Renal cortex interstitium (tissue), 11 donors: ENCODE data around the gene OR2A42. TPM values are rescaled to one million over a fixed set of nuclear protein-coding genes. Genes with fewer than 3 reads are reported as not detected.
"Not testable (repeated sequence)": the region's sequence is repeated elsewhere in the genome, so short reads cannot be mapped to it uniquely, and the experiment has no call there.

Source experiments
- DNase-seq, 11 donors: peaks; one replicate each; pipeline ENCODE4 v3.0.0-alpha.2; 2013; ENCODE audit warnings: low read depth in 9 of 11, low spot score in 4 of 11; ENCODE audit errors: extremely low read depth in 1 of 11
- polyA plus RNA-seq, 3 donors: library from polyadenylated mRNA; unstranded; fragments of 120-200 nt; gene quantifications; one replicate each; pipeline ENCODE4 v1.2.1, GENCODE V29; 2013; ENCODE audit not compliant: insufficient read length in 3 of 3

The OR2A42 gene
- polyA plus RNA-seq, 3 donors: 0.98 to 2.7 (median 1.2) TPM

GRCh38 chr7:144233039-144233438, 6.4 kb downstream of the OR2A42 start:
- DNase-seq: not testable (repeated sequence)

DNA sequence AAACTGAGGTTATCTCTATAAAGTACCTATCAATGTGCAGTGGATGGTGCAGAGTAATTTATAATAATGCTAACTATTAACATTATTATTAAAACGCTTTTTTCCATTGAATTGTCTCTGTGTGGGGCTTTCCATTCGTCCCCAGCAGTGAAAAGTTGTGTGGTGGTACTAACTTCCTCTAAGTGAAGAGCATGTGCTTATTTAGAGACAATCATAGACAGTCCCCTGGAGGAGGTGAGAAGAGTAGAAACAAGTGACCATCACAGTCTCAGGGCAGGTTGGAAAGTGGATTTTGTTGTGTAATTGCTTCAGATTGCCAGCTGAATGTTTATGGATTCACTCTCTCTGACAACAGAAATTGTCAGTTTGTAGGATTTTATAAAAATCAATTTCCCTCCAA, 8.4 kb downstream of the OR2A42 start:
- DNase-seq: not testable (repeated sequence)

DNA sequence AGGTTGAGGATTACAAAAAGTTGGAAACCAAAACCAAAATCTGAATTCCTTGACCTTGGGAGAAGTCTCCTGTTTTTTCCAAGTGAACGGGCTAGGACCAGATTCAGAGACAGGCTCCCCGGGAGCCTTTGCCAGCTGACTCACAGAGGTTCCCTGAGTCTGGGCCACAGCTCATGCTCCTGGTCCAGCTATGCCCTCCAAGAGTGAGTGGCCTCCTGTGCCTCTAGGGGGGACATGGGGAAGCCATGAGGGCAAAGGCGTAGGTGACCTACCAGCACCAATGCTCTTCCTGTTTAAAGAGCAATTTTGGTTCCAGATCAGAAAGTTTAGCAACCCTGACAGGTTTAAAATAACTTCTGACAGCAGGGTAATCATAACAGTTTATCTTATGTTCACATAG, 10.6 kb downstream of the OR2A42 start:
- not testable (repeated sequence) for DNase-seq

GRCh38 chr7:144226866-144227265, 12.5 kb downstream of the OR2A42 start:
- not testable (repeated sequence) for DNase-seq

DNA sequence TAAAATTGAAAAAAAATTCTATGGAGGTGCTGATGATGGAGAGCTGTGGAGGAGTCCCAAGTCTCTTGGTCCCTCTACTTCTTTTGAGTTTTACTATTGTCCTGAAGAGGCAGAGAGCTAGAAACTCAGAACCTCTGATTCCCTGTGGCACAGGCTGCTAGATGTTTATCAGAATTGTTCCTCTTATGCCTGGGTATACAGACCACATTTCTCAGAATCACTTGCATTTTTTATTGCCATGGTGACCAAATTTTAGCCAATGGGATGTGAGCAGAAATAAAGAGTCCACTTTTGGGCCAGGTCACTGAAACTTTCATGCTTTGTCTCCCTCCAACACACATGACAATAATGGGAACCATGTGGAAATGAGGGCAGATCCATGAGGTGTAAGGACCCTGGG, 15.7 kb downstream of the OR2A42 start:
- not testable (repeated sequence) for DNase-seq

DNA sequence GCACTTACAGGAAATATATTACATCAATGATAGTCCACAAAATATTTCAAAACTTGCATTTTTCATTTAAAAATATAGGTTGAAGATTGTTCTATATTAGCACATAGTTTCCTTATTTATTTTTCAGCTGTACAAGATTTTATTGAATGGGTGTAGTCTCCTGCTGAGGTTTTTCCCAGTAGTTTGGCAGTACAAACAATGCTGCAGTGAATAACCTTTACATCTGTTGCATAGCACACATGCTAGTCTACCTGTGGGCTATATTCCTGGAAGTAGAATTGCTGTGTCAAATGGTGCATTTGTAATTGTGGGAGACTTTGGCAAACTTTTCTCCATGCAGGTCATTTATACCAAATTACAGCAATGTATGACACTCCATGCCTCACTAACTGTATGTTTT, 18.9 kb downstream of the OR2A42 start:
- not testable (repeated sequence) for DNase-seq

GRCh38 chr7:144219149-144219548, 20.3 kb downstream of the OR2A42 start:
- DNase-seq: not testable (repeated sequence)

DNA sequence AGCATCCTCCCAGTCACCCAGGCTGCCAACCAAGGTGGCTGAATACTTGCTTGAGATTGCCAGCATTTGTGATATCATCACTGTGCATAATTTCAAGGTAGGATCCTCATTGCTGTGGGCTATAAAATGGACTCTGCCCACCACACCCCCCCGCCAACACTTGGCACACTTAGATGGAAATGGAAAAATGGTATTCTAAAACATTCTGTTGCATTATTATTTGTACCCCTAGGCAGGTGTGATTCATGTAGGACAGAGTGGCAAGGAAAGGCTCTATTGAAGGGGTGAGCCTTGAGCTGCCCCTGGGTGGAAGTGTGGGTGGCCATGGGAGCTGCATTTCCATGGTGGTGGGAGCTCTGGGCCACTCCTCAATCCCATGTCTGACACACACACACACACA, 20.8 kb downstream of the OR2A42 start:
- not testable (repeated sequence) for DNase-seq

GRCh38 chr7:144217200-144217599, 22.2 kb downstream of the OR2A42 start:
- DNase-seq: not testable (repeated sequence)

- DNase-seq: not testable (repeated sequence)
Observed at GRCh38 chr7:144205306-144205705, 34.1 kb downstream of the OR2A42 start.

GRCh38 chr7:144203086-144203485, 36.3 kb downstream of the OR2A42 start:
- not testable (repeated sequence) for DNase-seq

DNA sequence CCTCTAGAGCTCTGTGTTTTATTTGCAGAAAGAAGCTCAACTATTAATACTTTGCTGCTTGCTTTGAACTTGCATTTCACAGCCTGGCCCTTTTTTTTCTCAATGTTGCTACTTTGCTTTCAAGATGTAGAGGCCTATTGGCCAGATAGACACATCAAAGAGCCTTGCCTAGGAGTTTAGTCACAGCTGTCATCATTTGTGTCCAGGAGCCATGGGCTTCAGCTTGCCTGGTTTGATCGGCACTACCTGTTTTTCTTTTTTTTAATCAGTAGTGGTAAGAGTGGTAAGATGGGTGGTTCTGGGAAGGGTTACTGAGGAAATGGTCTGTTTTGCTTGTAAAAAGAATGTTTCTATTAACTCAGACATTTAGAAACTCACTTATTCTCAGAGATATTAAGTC, 37.4 kb downstream of the OR2A42 start:
- DNase-seq: not testable (repeated sequence)

DNA sequence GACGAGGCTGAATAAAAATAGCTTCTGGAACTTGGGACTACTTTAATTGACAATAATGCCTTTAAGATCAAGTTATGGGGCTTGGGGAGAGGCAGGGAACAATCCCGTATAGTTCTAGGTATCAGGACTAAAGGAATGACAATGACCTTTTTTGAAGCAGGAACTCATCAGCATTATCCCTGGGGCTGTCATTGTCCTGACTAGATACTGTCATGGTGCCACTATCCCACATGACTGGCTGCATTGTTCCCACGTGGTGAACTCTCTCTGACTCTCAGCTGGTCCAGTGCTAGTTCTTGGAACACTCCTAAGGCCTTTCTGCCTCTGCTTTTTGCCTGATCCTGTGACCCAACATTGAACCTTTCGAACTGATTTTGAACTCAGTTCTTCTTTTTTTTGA, 40.5 kb downstream of the OR2A42 start:
- not testable (repeated sequence) for DNase-seq

DNA sequence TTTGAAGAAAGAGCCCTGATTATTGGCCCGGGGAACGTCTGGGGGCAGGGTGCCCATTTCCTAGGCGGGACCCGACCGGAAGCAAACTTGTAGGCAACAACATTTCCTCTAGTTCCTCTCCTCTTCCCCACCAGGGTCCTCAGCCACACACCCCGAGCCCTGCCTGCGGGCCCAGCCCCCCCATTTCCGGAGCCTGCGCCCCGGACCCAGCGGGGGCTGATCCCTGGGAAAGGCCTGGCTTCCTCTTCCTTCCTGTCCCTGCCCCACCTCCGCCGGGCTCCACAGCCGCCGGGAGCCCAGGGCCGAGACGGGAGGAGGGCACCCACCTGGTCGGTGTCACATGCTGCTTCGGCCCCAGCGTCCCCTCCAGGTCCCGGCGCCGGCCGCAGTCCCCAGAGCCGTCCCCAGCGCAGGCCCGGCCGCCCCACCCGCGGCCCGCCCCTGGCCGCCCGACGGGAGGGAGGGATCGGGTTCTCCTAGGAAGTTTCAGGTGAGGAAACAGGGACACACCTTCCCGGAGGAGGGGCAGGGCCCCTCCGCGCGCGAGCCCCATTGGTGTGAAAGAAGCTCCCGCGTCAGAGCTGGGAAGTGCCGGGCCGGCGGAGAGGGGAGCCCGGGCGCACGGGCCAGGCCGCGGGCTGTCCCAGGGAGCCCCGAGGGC, 44.1 kb downstream of the OR2A42 start, which contains the start of gene ARHGEF35:
TSS of gene ARHGEF35 (minus strand) at position 622 of the 661 bp plus-strand sequence. CDS start 7,450 bp downstream, outside the sequence.
- DNase-seq: not testable (repeated sequence)

- not testable (repeated sequence) for DNase-seq
Observed at GRCh38 chr7:144194453-144194852, 45.0 kb downstream of the OR2A42 start.

GRCh38 chr7:144193782-144194181, 45.6 kb downstream of the OR2A42 start:
- not testable (repeated sequence) for DNase-seq

- not testable (repeated sequence) for DNase-seq
Observed at GRCh38 chr7:144188578-144189171, 50.7 kb downstream of the OR2A42 start.

DNA sequence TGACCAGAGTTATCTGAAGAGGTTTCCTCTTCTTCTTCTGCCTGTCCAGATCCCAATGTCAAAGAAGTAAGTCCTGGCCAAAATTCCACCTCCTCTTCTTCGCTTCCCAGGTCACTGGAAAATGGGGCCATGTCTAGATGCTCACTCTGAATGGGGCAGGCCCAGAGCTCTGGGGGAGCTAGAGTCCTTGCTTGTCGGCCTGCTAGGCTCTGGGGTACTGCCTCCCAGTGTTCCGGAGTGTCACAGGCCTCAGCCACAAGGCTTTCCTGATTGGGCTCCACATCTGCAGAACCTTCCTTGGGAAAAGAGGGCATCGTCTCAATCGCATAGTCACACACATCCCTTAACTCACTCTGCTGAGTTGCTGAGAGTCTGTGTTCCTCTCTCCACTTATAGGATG, 51.6 kb downstream of the OR2A42 start:
- DNase-seq: not testable (repeated sequence)

GRCh38 chr7:144183166-144183565, 56.2 kb downstream of the OR2A42 start, which contains the start of gene CTAGE4:
TSS of gene CTAGE4 (plus strand) at chr7:144183466. CDS start at chr7:144183504, 38 bp downstream.
- not testable (repeated sequence) for DNase-seq

DNA sequence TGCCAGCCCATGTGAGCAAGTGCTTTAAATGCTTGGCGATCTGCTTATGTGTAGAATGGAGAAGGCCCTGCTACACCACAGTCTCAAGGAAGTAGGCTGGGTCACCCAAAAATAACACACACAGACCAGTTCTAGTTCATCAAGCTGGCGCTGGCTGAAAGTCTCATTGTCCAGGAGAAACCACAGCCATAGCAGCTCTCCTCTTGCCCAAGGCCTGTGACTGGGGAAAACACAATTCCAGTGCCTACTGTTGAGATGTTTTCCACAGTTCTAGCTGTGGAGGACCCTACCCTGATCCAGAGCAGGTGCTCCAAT, 60.3 kb downstream of the OR2A42 start:
- DNase-seq: not testable (repeated sequence)
